Measurements from ENCODE around the gene SLC15A5.

The SLC15A5 gene

GRCh38 chr12:16277585-16277984 is at the start of gene SLC15A5:
SLC15A5 (minus strand) TSS chr12:16277685; CDS start chr12:16277685, 0 bp downstream.
- Histone ChIP-seq H3K9me3 (ENCODE audit: control insufficient read depth, insufficient read depth, low read length) (no peaks in the 10 kb centered on the region), H3K27ac (ENCODE audit: low read depth, low read length) (no peak within 1 kb of the TSS), H3K4me3 (ENCODE audit: low read depth, low read length) (no peak within 1 kb of the TSS), H3K9ac (ENCODE audit: low read depth, low read length) (no peak within 1 kb of the TSS), H3K36me3 (ENCODE audit: control insufficient read depth, insufficient read depth, low read length) (no peaks in the 10 kb centered on the region), H3K27me3 (ENCODE audit: control insufficient read depth, insufficient read depth, low read length) (no peaks in the 10 kb centered on the region), H3K4me1 (ENCODE audit: control insufficient read depth, insufficient read depth, low read length) (no peaks in the 10 kb centered on the region)

DNA sequence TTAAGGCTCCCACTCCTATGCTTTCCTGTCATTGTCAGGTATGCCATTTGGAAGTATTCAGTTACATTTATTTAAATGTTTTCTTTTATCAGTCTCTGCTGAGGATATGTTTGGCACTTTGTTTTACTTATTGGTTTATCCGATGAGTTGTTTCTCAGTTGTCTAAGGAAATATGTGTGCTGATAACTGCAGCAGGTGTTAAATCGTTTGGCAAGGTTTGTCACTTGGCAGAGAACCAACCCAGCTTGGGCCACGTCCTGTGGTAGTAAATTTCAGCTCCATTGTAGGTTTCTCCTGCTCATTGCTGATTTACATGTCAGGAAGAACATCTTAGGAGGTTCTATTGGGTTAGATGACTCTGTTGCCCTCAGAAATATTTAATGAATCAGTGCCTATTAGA is 47.9 kb upstream of the SLC15A5 start:
- Histone ChIP-seq H3K4me3 (ENCODE audit: low read depth, low read length) (no peak overlapping the region), H3K9ac (ENCODE audit: low read depth, low read length) (no peak overlapping the region), H3K9me3 (ENCODE audit: control insufficient read depth, insufficient read depth, low read length) (no peaks in the 10 kb centered on the region), H3K27me3 (ENCODE audit: control insufficient read depth, insufficient read depth, low read length) (no peaks in the 10 kb centered on the region), H3K27ac (ENCODE audit: low read depth, low read length) (no peak overlapping the region), H3K4me1 (ENCODE audit: control insufficient read depth, insufficient read depth, low read length) (no peaks in the 10 kb centered on the region), H3K36me3 (ENCODE audit: control insufficient read depth, insufficient read depth, low read length) (no peaks in the 10 kb centered on the region)

GRCh38 chr12:16324772-16325171 is 47.3 kb upstream of the SLC15A5 start:
- Histone ChIP-seq H3K27ac (ENCODE audit: low read depth, low read length) (no peak overlapping the region), H3K27me3 (ENCODE audit: control insufficient read depth, insufficient read depth, low read length) (no peaks in the 10 kb centered on the region), H3K9me3 (ENCODE audit: control insufficient read depth, insufficient read depth, low read length) (no peaks in the 10 kb centered on the region), H3K4me1 (ENCODE audit: control insufficient read depth, insufficient read depth, low read length) (no peaks in the 10 kb centered on the region), H3K36me3 (ENCODE audit: control insufficient read depth, insufficient read depth, low read length) (no peaks in the 10 kb centered on the region), H3K4me3 (ENCODE audit: low read depth, low read length) (no peak overlapping the region), H3K9ac (ENCODE audit: low read depth, low read length) (no peak overlapping the region)

DNA sequence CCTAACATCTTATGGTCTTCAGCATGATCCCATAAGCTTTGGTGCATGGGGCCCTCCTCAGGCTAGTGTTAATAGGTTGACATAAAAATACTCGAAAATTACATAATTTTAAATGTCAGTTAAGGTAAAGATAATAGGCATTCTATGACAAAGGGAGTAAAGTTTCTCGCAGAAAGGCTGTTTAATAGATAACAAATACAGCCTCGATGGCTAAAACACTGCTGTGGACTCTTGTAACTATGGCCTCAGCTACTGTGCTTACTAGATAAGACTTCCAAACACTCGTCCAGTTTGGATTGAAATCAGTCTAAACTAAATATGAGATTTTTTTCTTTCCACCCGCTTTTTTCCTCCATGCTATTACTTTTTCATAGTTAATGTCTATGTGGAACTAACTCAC is 46.8 kb upstream of the SLC15A5 start:
- no peak overlapping the region for H3K4me3 ChIP-seq (ENCODE audit: low read depth, low read length)
- no peak overlapping the region for H3K27ac ChIP-seq (ENCODE audit: low read depth, low read length)
- no peaks in the 10 kb centered on the region for H3K4me1 ChIP-seq (ENCODE audit: control insufficient read depth, insufficient read depth, low read length)
- no peaks in the 10 kb centered on the region for H3K27me3 ChIP-seq (ENCODE audit: control insufficient read depth, insufficient read depth, low read length)
- no peaks in the 10 kb centered on the region for H3K9me3 ChIP-seq (ENCODE audit: control insufficient read depth, insufficient read depth, low read length)
- H3K9ac ChIP-seq (ENCODE audit: low read depth, low read length) = no peak overlapping the region
- no peaks in the 10 kb centered on the region for H3K36me3 ChIP-seq (ENCODE audit: control insufficient read depth, insufficient read depth, low read length)

DNA sequence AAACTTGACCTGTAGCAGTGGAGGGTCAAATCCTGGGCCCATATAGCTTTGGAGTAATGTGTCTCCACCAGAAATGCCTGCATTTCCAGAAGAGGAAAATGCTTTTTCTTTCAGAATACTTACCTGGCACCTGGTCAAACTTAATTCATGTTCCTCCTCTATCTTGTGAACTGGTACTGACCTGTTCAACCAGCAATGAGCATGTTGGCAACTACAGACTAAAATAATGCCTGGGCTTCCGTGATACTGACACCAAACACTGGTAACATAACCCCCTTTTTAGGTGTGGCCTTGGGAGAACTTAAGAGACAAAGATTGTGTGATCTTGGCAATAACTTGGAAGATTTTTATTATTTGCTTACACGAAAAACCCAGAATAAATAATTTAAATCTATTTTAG is 46.2 kb upstream of the SLC15A5 start:
- H3K36me3 ChIP-seq (ENCODE audit: control insufficient read depth, insufficient read depth, low read length) = no peaks in the 10 kb centered on the region
- no peaks in the 10 kb centered on the region for H3K4me1 ChIP-seq (ENCODE audit: control insufficient read depth, insufficient read depth, low read length)
- no peak overlapping the region for H3K4me3 ChIP-seq (ENCODE audit: low read depth, low read length)
- H3K27ac ChIP-seq (ENCODE audit: low read depth, low read length) = no peak overlapping the region
- no peak overlapping the region for H3K9ac ChIP-seq (ENCODE audit: low read depth, low read length)
- no peaks in the 10 kb centered on the region for H3K9me3 ChIP-seq (ENCODE audit: control insufficient read depth, insufficient read depth, low read length)
- no peaks in the 10 kb centered on the region for H3K27me3 ChIP-seq (ENCODE audit: control insufficient read depth, insufficient read depth, low read length)

- no peaks in the 10 kb centered on the region for H3K27me3 ChIP-seq (ENCODE audit: control insufficient read depth, insufficient read depth, low read length)
- no peaks in the 10 kb centered on the region for H3K4me1 ChIP-seq (ENCODE audit: control insufficient read depth, insufficient read depth, low read length)
- H3K27ac ChIP-seq (ENCODE audit: low read depth, low read length) = no peak overlapping the region
- no peaks in the 10 kb centered on the region for H3K36me3 ChIP-seq (ENCODE audit: control insufficient read depth, insufficient read depth, low read length)
- no peak overlapping the region for H3K4me3 ChIP-seq (ENCODE audit: low read depth, low read length)
- no peak overlapping the region for H3K9ac ChIP-seq (ENCODE audit: low read depth, low read length)
- no peaks in the 10 kb centered on the region for H3K9me3 ChIP-seq (ENCODE audit: control insufficient read depth, insufficient read depth, low read length)
Measured at GRCh38 chr12:16323010-16323409, 45.5 kb upstream of the SLC15A5 start.

DNA sequence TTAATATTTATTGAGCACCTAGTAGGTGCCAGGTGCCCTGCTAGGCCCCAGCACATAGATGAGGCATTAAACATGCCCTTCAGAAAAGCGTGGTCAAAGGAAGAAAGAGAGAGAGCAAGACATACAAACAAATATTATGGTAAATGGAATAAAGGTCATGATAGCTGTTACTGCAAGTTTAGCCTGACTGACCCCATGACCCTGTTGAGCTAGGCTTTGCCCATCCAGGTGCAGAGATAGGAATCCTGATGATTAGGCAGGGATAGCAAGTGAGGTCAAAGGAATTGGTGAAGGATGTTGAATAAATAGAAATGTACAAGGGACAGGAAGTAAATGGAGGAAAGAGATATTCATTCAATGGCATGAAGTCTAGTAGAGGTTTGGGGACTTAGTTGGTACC is 33.4 kb upstream of the SLC15A5 start:
- no peak overlapping the region for H3K4me3 ChIP-seq (ENCODE audit: low read depth, low read length)
- peaks cover 17% of the 10 kb centered on the region for H3K9me3 ChIP-seq (ENCODE audit: control insufficient read depth, insufficient read depth, low read length)
- no peaks in the 10 kb centered on the region for H3K27me3 ChIP-seq (ENCODE audit: control insufficient read depth, insufficient read depth, low read length)
- no peaks in the 10 kb centered on the region for H3K36me3 ChIP-seq (ENCODE audit: control insufficient read depth, insufficient read depth, low read length)
- no peak overlapping the region for H3K9ac ChIP-seq (ENCODE audit: low read depth, low read length)
- no peaks in the 10 kb centered on the region for H3K4me1 ChIP-seq (ENCODE audit: control insufficient read depth, insufficient read depth, low read length)
- no peak overlapping the region for H3K27ac ChIP-seq (ENCODE audit: low read depth, low read length)

GRCh38 chr12:16307856-16308475 is 30.5 kb upstream of the SLC15A5 start:
- Histone ChIP-seq H3K27ac (ENCODE audit: low read depth, low read length) (no peak overlapping the region), H3K36me3 (ENCODE audit: control insufficient read depth, insufficient read depth, low read length) (no peaks in the 10 kb centered on the region), H3K27me3 (ENCODE audit: control insufficient read depth, insufficient read depth, low read length) (no peaks in the 10 kb centered on the region), H3K9me3 (ENCODE audit: control insufficient read depth, insufficient read depth, low read length) (peaks cover 16% of the 10 kb centered on the region), H3K4me1 (ENCODE audit: control insufficient read depth, insufficient read depth, low read length) (no peaks in the 10 kb centered on the region), H3K9ac (ENCODE audit: low read depth, low read length) (no peak overlapping the region), H3K4me3 (ENCODE audit: low read depth, low read length) (no peak overlapping the region)

GRCh38 chr12:16303939-16304338 is 26.5 kb upstream of the SLC15A5 start:
- no peaks in the 10 kb centered on the region for H3K27me3 ChIP-seq (ENCODE audit: control insufficient read depth, insufficient read depth, low read length)
- no peak overlapping the region for H3K4me3 ChIP-seq (ENCODE audit: low read depth, low read length)
- H3K9me3 ChIP-seq (ENCODE audit: control insufficient read depth, insufficient read depth, low read length) = peaks cover 4% of the 10 kb centered on the region
- peaks cover 6% of the 10 kb centered on the region for H3K4me1 ChIP-seq (ENCODE audit: control insufficient read depth, insufficient read depth, low read length)
- H3K27ac ChIP-seq (ENCODE audit: low read depth, low read length) = no peak overlapping the region
- H3K36me3 ChIP-seq (ENCODE audit: control insufficient read depth, insufficient read depth, low read length) = no peaks in the 10 kb centered on the region
- H3K9ac ChIP-seq (ENCODE audit: low read depth, low read length) = no peak overlapping the region

DNA sequence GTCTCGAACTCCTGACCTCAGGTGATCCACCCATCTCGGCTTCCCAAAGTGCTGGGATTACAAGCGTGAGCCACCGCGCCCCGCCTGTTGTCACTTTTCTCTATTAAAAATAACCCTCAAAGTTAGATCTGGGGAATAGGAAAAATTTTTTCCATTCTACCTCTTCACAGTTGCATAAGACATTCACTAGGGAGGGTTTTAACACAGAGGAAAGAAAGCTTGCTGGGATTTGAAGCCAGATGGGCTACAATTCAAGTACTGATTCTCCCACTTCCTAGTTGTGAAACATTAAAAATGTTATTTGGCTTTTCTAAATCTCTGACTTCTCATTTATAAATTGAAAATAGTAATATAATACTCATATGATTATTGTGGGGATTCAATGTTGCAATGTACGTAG is 23.3 kb upstream of the SLC15A5 start:
- Histone ChIP-seq H3K27me3 (ENCODE audit: control insufficient read depth, insufficient read depth, low read length) (no peaks in the 10 kb centered on the region), H3K4me1 (ENCODE audit: control insufficient read depth, insufficient read depth, low read length) (peaks cover 6% of the 10 kb centered on the region), H3K9me3 (ENCODE audit: control insufficient read depth, insufficient read depth, low read length) (no peaks in the 10 kb centered on the region), H3K4me3 (ENCODE audit: low read depth, low read length) (no peak overlapping the region), H3K36me3 (ENCODE audit: control insufficient read depth, insufficient read depth, low read length) (no peaks in the 10 kb centered on the region), H3K27ac (ENCODE audit: low read depth, low read length) (no peak overlapping the region), H3K9ac (ENCODE audit: low read depth, low read length) (no peak overlapping the region)

- H3K36me3 ChIP-seq (ENCODE audit: control insufficient read depth, insufficient read depth, low read length) = no peaks in the 10 kb centered on the region
- no peak overlapping the region for H3K9ac ChIP-seq (ENCODE audit: low read depth, low read length)
- no peaks in the 10 kb centered on the region for H3K9me3 ChIP-seq (ENCODE audit: control insufficient read depth, insufficient read depth, low read length)
- no peaks in the 10 kb centered on the region for H3K27me3 ChIP-seq (ENCODE audit: control insufficient read depth, insufficient read depth, low read length)
- peaks cover 6% of the 10 kb centered on the region for H3K4me1 ChIP-seq (ENCODE audit: control insufficient read depth, insufficient read depth, low read length)
- no peak overlapping the region for H3K27ac ChIP-seq (ENCODE audit: low read depth, low read length)
- H3K4me3 ChIP-seq (ENCODE audit: low read depth, low read length) = no peak overlapping the region
Measured at GRCh38 chr12:16300122-16300521, 22.6 kb upstream of the SLC15A5 start.

DNA sequence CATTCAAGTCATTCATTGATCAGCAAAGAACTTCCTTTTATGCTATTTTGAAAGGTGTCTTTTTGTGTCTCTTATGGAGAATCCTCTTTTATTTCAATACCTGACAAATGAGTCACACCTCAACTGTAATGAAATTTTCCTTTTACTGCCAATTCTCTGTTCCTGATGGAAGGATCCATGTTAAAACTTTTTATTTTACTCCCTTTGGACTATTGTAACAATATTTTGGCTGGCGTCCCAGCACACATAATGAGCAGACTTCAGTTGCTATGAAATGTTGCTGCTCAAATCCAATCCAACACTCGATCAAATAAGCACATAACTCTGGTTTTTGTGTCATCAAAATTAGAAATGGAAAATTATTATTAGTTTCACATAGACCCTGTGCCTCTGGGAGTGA is 21.9 kb upstream of the SLC15A5 start:
- Histone ChIP-seq H3K27ac (ENCODE audit: low read depth, low read length) (no peak overlapping the region), H3K36me3 (ENCODE audit: control insufficient read depth, insufficient read depth, low read length) (no peaks in the 10 kb centered on the region), H3K27me3 (ENCODE audit: control insufficient read depth, insufficient read depth, low read length) (no peaks in the 10 kb centered on the region), H3K4me3 (ENCODE audit: low read depth, low read length) (no peak overlapping the region), H3K4me1 (ENCODE audit: control insufficient read depth, insufficient read depth, low read length) (peaks cover 6% of the 10 kb centered on the region), H3K9me3 (ENCODE audit: control insufficient read depth, insufficient read depth, low read length) (no peaks in the 10 kb centered on the region), H3K9ac (ENCODE audit: low read depth, low read length) (no peak overlapping the region)

Measured in HUES48 (cell line).